Lower leg skin (tissue), 3 donors: Measurements from ENCODE around the gene HS6ST2.

ENCODE experiments used
- POLR2A ChIP-seq, 2 donors: fragments of 450-650 bp; IDR thresholded peaks; one replicate each; pipeline ENCODE4 v1.6.1; 2016 to 2017; ENCODE audit warnings: antibody characterized with exemption in 2 of 2, mild to moderate bottlenecking in 1 of 2, moderate library complexity in 1 of 2
- TF ChIP-seq, protein P1 (sequence below), 3 donors: fragments of 450-650 bp; IDR thresholded peaks; one replicate each; pipeline ENCODE4 v1.5.1; 2016; ENCODE audit warnings: antibody characterized with exemption in 3 of 3, mild to moderate bottlenecking in 3 of 3, moderate library complexity in 2 of 3

DNA sequence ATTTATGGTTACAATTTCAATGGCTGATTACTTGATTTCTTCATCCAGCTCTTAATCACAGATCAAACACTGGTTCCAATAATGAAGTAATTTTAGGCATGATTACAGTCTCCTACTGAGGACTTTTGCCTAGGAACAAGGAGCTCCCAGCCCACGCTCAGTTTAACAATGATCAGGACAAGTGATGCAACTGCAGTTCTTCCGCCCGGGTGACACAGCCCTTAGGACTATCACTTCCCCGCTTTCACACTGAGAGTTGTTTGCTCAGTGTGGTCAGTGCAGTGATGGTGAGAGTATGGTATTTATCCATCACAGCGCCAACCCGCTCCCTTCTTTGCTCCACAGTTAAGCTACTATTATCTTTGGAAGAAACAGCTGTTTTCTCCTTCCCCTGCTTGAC lies 266.4 kb downstream of the HS6ST2 start:
- TF ChIP-seq POLR2A (IDR thresholded peaks at IDR 0.05) = no peak
- TF ChIP-seq, protein P1, sequence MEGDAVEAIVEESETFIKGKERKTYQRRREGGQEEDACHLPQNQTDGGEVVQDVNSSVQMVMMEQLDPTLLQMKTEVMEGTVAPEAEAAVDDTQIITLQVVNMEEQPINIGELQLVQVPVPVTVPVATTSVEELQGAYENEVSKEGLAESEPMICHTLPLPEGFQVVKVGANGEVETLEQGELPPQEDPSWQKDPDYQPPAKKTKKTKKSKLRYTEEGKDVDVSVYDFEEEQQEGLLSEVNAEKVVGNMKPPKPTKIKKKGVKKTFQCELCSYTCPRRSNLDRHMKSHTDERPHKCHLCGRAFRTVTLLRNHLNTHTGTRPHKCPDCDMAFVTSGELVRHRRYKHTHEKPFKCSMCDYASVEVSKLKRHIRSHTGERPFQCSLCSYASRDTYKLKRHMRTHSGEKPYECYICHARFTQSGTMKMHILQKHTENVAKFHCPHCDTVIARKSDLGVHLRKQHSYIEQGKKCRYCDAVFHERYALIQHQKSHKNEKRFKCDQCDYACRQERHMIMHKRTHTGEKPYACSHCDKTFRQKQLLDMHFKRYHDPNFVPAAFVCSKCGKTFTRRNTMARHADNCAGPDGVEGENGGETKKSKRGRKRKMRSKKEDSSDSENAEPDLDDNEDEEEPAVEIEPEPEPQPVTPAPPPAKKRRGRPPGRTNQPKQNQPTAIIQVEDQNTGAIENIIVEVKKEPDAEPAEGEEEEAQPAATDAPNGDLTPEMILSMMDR (IDR thresholded peaks at IDR 0.05) = no peak
